Measurements from ENCODE around the gene RAB11FIP5. TPM values are rescaled to one million over a fixed set of nuclear protein-coding genes. Genes with fewer than 3 reads are reported as not detected.
A peak's percentile ranks its signal among the peaks of the same experiment; 100 is the strongest.
"Not testable (repeated sequence)": the region's sequence is repeated elsewhere in the genome, so short reads cannot be mapped to it uniquely, and the experiment has no call there.

Gene RAB11FIP5
- total RNA-seq: 4.3 TPM

DNA sequence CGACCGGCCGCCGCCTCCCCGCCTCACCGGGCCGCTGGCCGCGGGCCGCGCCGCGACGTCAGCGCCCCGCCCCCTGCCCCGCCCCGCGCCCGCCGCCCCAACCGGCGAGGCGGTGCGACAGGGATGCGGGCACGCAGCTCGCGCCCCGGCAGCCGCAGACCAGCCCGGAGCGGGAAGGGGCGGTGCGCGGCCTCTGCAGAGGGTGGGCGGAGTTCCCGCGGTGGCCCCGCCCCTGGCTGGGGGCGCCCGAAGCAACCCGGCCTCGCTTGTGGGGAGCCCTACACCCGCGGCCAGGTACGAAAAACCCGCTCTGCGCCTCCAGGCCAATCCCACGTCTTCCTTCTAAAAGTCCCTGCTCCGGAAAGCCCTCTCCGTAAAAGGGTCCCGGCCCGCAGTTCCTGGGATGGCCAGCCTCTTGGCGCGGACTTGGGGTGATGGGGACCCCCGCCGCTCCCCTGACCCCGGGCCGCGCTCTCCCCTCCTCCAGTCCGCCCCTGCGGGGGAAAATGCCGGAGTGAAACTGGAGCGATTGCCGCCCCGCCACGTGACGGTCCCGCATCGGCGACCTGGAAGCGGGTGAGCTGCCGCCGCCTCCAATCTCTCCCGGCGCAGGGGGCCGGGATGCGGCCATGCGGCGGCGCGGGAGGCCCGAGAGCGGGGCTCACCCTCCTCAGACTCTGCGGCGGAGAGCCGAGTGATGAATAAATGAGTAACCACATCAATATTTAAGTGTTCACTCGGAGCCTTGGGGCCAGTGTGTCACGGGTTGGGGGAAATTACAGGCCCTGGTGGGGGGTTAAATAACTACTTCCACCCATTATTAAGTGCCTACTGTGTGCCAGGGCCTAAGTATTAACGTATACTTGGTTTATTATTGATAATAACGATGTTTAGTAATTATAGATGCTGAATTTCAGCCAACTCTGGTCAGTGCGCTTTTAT lies at the start of gene RAB11FIP5:
Gene RAB11FIP5, minus strand, starts transcription at position 36 of the 942 bp plus-strand sequence. CDS start 171 bp downstream, outside the sequence.
- peak; percentile 57 to 71 (median 63) for DNase-seq (ENCODE audit: low read depth in 2 of 3, low spot score in 2 of 3)

DNA sequence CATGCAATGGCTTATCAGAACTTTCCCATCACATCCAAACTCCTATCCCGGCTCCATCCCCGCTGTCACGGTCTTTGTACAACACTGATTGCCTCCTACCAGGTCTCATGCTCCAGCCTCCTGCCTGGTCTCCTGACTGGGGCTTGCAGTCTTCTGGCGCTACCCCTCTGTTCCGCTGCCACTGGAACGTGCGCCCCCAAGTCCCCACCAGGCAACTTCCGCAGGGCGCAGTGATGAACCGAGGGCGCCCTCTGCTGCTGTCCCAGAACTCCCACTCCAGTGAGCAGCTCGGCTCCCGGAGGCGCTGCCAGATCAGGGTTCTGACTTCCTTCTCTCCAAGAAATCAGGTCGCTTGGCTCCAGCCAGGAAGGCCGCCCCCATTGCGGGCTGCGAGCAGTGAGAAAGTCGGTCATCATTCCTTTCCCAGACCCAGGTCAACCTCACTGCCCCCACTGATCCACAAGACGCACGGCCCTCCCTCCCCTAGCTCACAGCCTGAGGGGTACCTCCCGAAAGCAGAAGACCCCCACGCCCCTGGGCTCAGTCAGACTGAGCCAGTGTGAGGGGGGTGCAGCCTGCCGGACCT lies 43.9 kb upstream of the RAB11FIP5 start:
- DNase-seq (ENCODE audit: low read depth in 2 of 3, low spot score in 2 of 3): peak in 2 of 3 donors; percentile 62 to 71

GRCh38 chr2:73142937-73143336 lies 30.2 kb upstream of the RAB11FIP5 start:
- DNase-seq (ENCODE audit: low read depth in 2 of 3, low spot score in 2 of 3): no peak

GRCh38 chr2:73141896-73142295 lies 29.1 kb upstream of the RAB11FIP5 start:
- DNase-seq (ENCODE audit: low read depth in 2 of 3, low spot score in 2 of 3): no peak

GRCh38 chr2:73135236-73135635 lies 22.5 kb upstream of the RAB11FIP5 start:
- DNase-seq (ENCODE audit: low read depth in 2 of 3, low spot score in 2 of 3): no peak

GRCh38 chr2:73134471-73134870 lies 21.7 kb upstream of the RAB11FIP5 start:
- no peak for DNase-seq (ENCODE audit: low read depth in 2 of 3, low spot score in 2 of 3)

DNA sequence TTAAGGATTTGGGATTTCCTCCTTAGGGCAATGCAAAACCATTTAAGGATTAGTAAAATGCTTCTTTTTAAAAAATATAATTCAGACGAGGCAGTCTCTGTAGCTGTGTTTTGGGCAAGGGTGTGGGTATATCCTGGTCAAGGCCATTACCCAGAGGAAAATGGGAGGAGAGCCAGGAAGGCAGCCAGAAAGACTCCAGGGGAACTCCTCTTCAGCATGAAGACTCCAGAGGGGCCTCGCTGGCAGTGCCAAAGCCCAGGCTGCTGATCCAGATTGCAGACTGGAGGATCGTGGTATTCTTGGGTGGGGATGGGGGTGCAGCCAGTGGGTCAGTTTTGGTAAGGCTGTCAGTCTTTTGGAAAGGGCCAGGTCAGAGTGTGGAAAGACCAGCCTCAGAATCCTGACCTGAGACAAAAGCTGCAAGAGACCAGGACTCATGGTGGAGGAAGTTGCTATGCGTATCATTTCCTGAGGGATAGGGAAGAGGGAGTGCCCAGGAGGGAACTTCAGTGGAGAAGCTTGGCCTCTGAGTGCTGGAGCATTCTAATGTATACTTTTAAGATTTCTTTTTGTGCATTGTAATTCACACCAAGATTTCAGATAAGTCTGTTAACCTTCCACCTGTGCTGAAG lies 20.9 kb upstream of the RAB11FIP5 start:
- no peak for DNase-seq (ENCODE audit: low read depth in 2 of 3, low spot score in 2 of 3)

GRCh38 chr2:73131807-73132206 lies 19.1 kb upstream of the RAB11FIP5 start:
- DNase-seq (ENCODE audit: low read depth in 2 of 3, low spot score in 2 of 3): no peak

DNA sequence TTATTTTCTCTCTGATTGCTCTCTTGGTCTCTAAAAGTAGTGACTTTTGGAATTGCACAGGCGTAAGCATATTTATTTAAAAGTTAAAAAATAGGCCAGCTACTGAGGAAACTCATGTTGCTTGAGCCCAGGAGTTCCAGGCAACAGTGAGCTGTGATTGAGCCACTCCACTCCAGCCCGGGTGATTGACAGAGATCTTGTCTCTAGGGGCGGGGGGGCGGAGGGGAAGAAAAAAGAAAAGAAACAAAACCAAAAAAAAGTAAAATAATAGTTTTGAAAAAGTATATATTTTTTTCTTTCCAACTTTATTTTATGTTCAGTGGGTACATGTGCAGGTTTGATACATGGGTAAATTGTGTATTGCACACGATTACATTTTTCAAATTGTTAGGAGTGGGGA lies 18.0 kb upstream of the RAB11FIP5 start:
- no peak for DNase-seq (ENCODE audit: low read depth in 2 of 3, low spot score in 2 of 3)

- no peak for DNase-seq (ENCODE audit: low read depth in 2 of 3, low spot score in 2 of 3)
Measured at GRCh38 chr2:73128841-73129535, 16.2 kb upstream of the RAB11FIP5 start.

DNA sequence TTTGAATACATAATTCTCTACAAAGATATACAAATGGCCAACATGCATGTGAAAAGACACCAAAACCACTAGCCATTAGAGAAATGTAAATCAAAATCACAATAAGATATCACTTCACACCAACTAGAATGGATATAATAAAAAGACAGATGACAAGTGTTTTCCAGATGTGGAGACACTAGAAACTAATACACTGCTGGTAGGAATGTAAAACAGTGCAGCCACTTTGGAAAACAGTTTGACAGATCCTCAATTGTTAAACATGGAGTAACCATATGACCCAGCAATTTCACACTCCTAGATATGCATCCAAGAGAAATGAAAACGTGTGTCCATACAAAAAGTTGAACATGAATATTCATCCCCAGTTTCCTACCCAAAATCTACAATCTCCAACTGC lies 9.8 kb upstream of the RAB11FIP5 start:
- no peak for DNase-seq (ENCODE audit: low read depth in 2 of 3, low spot score in 2 of 3)

- DNase-seq (ENCODE audit: low read depth in 2 of 3, low spot score in 2 of 3): not testable (repeated sequence)
Measured at GRCh38 chr2:73119611-73120239, 7.0 kb upstream of the RAB11FIP5 start.

DNA sequence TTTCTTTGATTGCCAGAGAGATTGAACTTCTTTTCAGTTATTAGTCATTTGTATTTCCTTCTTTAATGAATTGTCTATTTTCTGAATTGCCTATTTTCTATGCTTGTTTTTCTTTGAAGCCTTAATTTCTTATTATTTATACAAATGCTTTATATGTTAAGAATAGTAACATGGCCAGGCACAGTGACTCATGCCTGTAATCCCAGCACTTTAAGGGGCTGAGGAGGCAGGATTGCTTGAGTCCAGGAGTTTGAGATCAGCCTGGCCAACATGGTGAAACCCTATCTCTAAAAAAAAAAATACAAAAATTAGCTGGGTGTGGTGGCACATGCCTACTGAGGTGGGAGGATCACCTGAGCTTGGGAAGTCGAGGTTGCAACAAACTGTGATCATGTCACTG lies 4.7 kb upstream of the RAB11FIP5 start:
- no peak for DNase-seq (ENCODE audit: low read depth in 2 of 3, low spot score in 2 of 3)

GRCh38 chr2:73116182-73116960 lies 3.6 kb upstream of the RAB11FIP5 start:
- no peak for DNase-seq (ENCODE audit: low read depth in 2 of 3, low spot score in 2 of 3)

GRCh38 chr2:73114273-73114867 lies 1.6 kb upstream of the RAB11FIP5 start:
- DNase-seq (ENCODE audit: low read depth in 2 of 3, low spot score in 2 of 3): no peak

DNA sequence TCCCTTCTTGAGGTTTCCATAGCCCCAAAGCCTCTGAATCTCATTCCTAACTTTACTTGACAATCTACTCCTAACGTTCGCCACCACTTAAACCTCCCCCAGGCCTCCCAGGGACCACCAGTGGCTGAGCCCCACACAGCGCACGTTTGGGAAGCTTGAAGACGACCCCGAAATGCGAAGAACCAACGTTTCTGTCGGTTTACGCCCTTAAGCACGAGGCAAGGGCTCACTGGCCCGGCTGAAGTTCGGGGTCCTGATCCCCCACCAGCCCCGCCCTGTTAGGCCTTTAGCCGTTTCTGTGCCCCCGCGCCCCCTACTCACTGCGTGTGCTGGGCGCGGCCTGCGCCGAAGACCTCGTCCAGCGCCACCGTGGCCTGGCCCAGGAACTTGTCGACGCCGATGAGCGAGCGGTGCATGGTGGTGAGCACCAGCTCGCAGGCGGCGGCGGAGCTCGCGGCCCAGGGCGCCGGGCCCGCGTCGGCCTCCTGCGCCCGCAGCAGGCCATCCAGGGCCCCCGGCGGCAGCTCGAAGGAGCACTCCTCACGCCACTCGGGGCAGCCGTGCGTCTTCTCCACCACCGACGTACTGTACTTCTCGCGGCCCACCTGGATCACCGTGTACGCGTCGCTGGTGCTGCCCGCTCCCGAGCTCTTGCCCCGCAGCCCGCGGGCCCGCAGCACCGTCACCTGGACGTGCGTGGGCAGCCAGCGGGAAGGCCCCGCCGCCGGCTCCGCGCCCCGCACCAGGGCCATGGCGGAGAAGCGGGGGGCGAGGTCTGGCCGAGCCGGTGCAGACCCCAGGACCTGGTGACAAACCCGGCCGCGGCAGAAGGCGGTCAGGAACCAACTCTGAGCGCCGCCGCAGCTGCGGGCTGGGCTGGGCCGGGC lies 479 bp downstream of the RAB11FIP5 start:
- peak in 2 of 3 donors; percentile 30 to 38 for DNase-seq (ENCODE audit: low read depth in 2 of 3, low spot score in 2 of 3)

GRCh38 chr2:73111073-73112025 lies 1.4 kb downstream of the RAB11FIP5 start:
- DNase-seq (ENCODE audit: low read depth in 2 of 3, low spot score in 2 of 3): peak in 2 of 3 donors; percentile 21 to 24

Data from hematopoietic multipotent progenitor cell (in vitro differentiated cells).